LNCaP clone FGC (cell line): ENCODE results near the gene MAML3.

Experiments used
- DNase-seq: peaks from one replicate; pipeline ENCODE4 v3.0.0-alpha.2; 2011; ENCODE audit warnings: low read depth
- H3K4me3 ChIP-seq: 2 replicates; pipeline ENCODE4 v1.5.1; 2011; ENCODE audit warnings: mild to moderate bottlenecking, low read depth, low read length, control low read depth
- TF ChIP-seq, protein P1 (sequence below): IDR thresholded peaks from 2 replicates; pipeline ENCODE4 v1.5.1; 2012; ENCODE audit warnings: mild to moderate bottlenecking; ENCODE audit not compliant: control insufficient read depth, insufficient read depth; ENCODE audit errors: extremely low read depth

MAML3 gene

DNA sequence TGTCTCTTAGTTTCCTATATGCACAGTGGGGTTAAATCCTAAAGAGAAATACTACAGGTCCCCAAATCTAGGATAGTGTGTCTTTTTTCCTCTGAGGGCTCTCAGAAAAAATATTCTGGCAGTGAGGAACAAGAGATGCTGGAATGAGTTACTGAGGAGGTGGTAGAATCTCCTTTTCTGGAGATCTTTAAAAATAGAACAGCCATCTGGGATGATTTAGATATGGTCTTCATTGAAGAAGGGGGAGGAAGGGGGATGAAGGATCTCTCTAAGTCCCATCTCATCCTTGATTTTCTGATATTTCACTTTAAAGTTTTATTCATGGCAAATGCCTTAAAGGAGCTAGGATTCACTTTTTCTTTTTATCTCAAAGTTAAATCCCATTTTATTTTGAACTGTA, 235.0 kb downstream of the MAML3 start:
- H3K4me3 ChIP-seq, result no peak overlapping the region
- no peak for DNase-seq
- TF ChIP-seq, protein P1, sequence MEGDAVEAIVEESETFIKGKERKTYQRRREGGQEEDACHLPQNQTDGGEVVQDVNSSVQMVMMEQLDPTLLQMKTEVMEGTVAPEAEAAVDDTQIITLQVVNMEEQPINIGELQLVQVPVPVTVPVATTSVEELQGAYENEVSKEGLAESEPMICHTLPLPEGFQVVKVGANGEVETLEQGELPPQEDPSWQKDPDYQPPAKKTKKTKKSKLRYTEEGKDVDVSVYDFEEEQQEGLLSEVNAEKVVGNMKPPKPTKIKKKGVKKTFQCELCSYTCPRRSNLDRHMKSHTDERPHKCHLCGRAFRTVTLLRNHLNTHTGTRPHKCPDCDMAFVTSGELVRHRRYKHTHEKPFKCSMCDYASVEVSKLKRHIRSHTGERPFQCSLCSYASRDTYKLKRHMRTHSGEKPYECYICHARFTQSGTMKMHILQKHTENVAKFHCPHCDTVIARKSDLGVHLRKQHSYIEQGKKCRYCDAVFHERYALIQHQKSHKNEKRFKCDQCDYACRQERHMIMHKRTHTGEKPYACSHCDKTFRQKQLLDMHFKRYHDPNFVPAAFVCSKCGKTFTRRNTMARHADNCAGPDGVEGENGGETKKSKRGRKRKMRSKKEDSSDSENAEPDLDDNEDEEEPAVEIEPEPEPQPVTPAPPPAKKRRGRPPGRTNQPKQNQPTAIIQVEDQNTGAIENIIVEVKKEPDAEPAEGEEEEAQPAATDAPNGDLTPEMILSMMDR, result no peak

GRCh38 chr4:139918591-139918990, 235.4 kb downstream of the MAML3 start:
- H3K4me3 ChIP-seq, result no peak overlapping the region
- TF ChIP-seq, protein P1, result no peak
- no peak for DNase-seq

DNA sequence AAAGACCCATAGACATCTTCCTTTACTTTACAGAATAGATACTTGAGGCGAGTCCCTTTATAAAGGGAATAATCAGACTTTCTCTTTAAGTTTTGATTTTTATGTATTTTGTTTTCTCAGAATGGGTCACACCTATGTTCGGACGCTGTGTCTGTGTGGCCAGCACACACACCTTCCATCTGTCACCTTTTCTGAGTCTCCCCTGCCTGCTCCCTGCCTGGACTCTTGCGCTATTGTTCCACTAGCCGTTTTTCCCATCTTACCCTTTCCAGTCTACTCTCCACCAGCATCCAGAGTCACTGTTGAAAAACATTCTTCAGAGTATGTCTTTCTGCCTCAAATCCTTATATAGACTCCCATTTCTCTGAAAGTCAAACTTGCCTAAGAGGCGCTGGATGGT, 236.1 kb downstream of the MAML3 start:
- DNase-seq, result no peak
- TF ChIP-seq, protein P1, result no peak
- no peak overlapping the region for H3K4me3 ChIP-seq

DNA sequence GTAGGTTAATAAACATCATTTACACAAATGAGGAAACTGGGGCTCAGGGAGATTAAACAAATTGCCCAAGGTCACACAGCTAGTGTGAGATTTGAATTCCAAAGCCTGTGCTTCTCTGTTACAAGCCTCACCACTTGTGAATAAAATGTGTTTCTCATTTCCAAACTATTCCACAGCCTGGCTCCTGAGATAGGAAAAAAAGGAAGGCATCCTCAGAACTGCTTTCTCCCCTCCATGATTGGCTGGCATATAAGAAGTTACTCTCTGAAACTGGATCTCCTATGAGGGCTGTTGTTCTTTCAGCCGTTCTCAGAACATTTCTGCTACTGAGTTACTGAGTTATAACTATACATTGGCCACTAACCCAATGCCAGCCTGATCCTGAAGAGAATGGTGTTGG, 237.9 kb downstream of the MAML3 start:
- TF ChIP-seq, protein P1, result no peak
- DNase-seq, result no peak
- no peak overlapping the region for H3K4me3 ChIP-seq

GRCh38 chr4:139915037-139915436, 238.9 kb downstream of the MAML3 start:
- no peak for DNase-seq
- TF ChIP-seq, protein P1, result no peak
- H3K4me3 ChIP-seq, result no peak overlapping the region

DNA sequence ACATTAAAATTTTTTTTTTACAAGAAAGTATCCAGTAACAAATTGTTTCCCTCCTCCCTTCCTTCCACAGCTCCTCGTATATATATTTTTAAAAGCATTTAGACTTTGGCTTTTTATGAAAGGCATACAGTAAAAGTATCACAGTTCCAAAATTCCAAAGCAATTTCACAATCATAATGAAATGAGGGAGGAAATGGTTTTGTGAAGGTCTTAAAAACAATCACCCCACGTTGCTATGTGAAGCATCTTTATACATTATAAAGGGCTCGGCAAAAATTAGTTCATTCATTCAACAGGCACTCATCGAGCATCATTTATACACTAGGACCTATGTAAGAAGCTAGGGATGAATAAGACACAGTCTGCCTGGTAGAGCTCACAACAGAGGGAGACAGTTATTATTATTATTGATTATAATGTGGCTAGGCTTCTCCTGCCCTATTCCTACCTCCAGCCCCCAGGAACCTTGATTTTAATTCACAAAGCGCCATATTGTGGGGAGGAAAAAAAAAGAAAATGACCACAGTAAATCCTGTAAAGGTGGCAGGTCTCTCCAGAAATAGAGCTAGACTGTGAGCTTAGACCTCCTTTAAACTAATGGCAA, 239.9 kb downstream of the MAML3 start:
- H3K4me3 ChIP-seq, result no peak overlapping the region
- TF ChIP-seq, protein P1, result no peak
- no peak for DNase-seq

- H3K4me3 ChIP-seq, result peak overlapping the region; percentile 26
- TF ChIP-seq, protein P1, result no peak
- peak; percentile 67 for DNase-seq
Measured at GRCh38 chr4:139913398-139913990, 240.5 kb downstream of the MAML3 start.
